CD1c-positive myeloid dendritic cell (primary cell): ENCODE data around the gene USP25.

ENCODE experiments used
- DNase-seq: peaks from one replicate; pipeline ENCODE4 v3.0.0-alpha.2; 2016; ENCODE audit errors: extremely low spot score

The USP25 gene

GRCh38 chr21:15815285-15815684, 85.5 kb downstream of the USP25 start:
- DNase-seq: no peak

GRCh38 chr21:15820327-15820726, 90.5 kb downstream of the USP25 start:
- no peak for DNase-seq

GRCh38 chr21:15820852-15821379, 91.1 kb downstream of the USP25 start:
- DNase-seq: no peak

GRCh38 chr21:15823486-15824150, 93.8 kb downstream of the USP25 start:
- no peak for DNase-seq

GRCh38 chr21:15825700-15826099, 95.9 kb downstream of the USP25 start:
- DNase-seq: no peak

- DNase-seq: peak; percentile 24
These were observed 96.5 kb downstream of the USP25 start for GRCh38 chr21:15826147-15826780.

GRCh38 chr21:15826908-15827601, 97.3 kb downstream of the USP25 start:
- no peak for DNase-seq

- no peak for DNase-seq
These were observed 101.7 kb downstream of the USP25 start for GRCh38 chr21:15831497-15831896.

GRCh38 chr21:15837645-15838044, 107.9 kb downstream of the USP25 start:
- peak; percentile 8 for DNase-seq

- DNase-seq: no peak
These were observed 109.2 kb downstream of the USP25 start for GRCh38 chr21:15839026-15839425.

GRCh38 chr21:15839601-15840000, 109.8 kb downstream of the USP25 start:
- DNase-seq: no peak

- no peak for DNase-seq
These were observed 110.6 kb downstream of the USP25 start for GRCh38 chr21:15840406-15840805.

GRCh38 chr21:15841856-15842564, 112.2 kb downstream of the USP25 start:
- DNase-seq: no peak

GRCh38 chr21:15842565-15842880, 112.7 kb downstream of the USP25 start:
- no peak for DNase-seq

- DNase-seq: no peak
These were observed 114.0 kb downstream of the USP25 start for GRCh38 chr21:15843766-15844165.

GRCh38 chr21:15848634-15849560, 119.1 kb downstream of the USP25 start:
- no peak for DNase-seq

GRCh38 chr21:15849927-15850326, 120.1 kb downstream of the USP25 start:
- DNase-seq: no peak

GRCh38 chr21:15850645-15851044, 120.9 kb downstream of the USP25 start:
- DNase-seq: no peak

GRCh38 chr21:15852146-15852545, 122.4 kb downstream of the USP25 start:
- DNase-seq: no peak

- no peak for DNase-seq
These were observed 123.3 kb downstream of the USP25 start for GRCh38 chr21:15853126-15853525.

GRCh38 chr21:15856813-15857212, 127.0 kb downstream of the USP25 start:
- no peak for DNase-seq
